Stimulated activated CD4-positive, alpha-beta T cell treated with anti-CD3 and anti-CD28 coated beads, Interleukin-2, amount 100 ng/mL, for 48 hours (primary cell): ENCODE results near the gene FUBP3.

Source experiments
- DNase-seq, 2 donors: peaks; one replicate each; pipeline ENCODE4 v3.0.0-alpha.2; 2020

The FUBP3 gene

DNA sequence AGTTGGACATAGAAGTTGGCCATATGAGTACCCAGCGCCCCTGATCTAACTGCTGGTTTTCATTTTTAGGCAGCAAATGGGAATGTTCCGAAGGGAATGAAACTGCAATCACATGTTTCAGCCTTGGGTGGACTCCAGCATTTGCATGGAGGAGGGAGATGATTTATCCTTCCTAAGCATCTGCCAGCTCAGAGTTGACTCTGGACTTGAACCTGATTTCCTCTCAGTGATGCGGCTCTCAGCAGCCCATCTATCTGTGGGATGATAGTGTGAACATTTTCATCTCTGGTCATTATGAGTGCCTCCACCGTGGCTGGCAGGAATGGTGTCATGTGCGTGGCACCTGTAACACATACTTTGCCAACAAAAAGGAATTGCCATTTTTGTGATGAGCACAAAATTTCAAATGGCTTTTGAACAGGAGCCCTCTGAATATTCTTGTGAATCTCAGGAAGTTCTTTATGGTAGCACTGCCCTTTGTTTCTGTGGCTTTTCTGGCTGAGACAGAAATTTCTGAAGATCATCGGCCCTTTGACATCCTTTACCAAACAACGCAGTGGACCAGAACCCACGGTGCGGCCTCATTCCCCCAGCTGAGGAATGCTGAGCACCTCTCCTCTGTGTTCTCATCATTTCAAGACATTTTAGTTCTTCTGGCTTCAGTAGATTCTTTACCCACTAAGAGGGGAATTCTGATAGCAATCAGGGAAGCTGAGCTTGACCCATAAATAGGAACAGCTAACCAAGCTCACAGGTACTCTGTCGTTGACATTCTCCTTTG is 28.5 kb downstream of the FUBP3 start:
- DNase-seq: no peak

GRCh38 chr9:130608554-130609134 is 29.3 kb downstream of the FUBP3 start:
- DNase-seq: no peak

GRCh38 chr9:130609163-130609562 is 29.8 kb downstream of the FUBP3 start:
- no peak for DNase-seq

- DNase-seq: no peak
Observed at GRCh38 chr9:130610862-130611707, 31.7 kb downstream of the FUBP3 start.

DNA sequence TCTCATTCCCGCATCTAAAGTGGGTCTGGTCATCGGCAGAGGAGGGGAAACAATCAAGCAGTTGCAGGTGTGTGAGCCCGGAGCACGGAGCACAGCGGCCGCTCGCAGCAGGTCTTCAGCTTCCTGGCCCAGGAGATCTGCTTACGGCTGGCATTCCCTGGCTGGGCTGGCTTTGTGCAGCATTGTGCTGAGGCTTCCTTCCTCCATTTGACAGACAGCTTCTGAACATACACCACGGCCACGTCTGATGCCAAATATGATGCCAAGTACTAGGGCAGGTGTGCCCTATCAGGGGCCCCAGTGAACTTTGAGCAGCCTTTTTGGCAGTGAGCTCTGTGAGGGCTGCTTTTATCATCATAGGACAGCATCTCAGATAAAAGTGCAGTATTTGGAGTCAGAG is 37.1 kb downstream of the FUBP3 start:
- no peak for DNase-seq

- DNase-seq: no peak
Observed at GRCh38 chr9:130623466-130623865, 44.1 kb downstream of the FUBP3 start.

- DNase-seq: no peak
Observed at GRCh38 chr9:130624154-130624553, 44.8 kb downstream of the FUBP3 start.

GRCh38 chr9:130626249-130626996 is 47.0 kb downstream of the FUBP3 start:
- DNase-seq: no peak

DNA sequence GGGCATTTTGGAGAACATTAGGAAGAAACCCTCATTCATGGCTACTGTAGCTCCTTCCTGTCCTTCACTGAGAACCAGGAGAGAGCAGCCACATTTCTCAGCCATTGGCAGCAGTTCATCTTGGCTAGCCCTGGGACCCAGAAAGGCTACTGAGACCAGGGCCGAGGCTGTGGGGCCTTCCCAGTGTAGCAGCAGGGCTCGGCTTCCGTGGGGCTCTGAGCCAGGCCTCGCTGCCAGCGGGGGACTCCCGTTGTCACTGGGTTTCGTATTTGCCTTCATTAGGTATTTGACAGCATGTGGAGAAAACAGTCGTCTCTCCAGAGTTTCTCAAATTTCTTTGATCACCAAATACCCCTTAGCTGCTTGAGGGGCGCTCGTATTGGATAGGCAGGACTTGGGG is 47.7 kb downstream of the FUBP3 start:
- DNase-seq: no peak

GRCh38 chr9:130627896-130628792 is 48.8 kb downstream of the FUBP3 start:
- no peak for DNase-seq

DNA sequence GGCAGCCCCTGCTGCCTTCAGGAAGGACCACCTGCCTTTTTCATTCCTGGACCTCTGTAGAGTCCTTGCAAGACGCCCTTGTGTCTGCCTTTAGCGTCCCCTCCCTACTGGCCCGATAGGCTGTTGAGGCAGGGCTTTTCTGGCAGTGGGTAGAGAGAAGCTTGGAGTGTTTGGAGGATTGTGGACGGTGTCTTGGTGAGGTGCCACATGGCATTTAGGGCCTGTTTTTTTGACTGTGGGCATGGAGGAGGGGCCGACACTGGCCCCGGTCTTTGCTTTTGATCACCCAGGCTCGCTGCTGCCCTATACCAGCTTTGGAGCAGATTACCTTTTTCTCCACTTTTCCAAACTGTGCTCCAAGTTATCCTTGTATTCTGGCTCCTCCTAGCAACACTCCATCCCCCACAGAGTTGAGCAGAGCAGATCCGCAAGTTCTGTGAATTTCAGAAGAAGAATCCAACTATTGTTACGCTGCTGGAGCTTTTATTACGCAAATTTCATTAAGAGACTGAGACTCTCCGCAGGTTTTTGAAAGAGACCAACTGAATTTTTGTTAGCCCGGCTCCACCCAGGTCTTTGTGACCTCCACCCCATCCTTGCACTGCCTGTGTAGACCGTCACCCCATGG is 50.2 kb downstream of the FUBP3 start:
- no peak for DNase-seq

DNA sequence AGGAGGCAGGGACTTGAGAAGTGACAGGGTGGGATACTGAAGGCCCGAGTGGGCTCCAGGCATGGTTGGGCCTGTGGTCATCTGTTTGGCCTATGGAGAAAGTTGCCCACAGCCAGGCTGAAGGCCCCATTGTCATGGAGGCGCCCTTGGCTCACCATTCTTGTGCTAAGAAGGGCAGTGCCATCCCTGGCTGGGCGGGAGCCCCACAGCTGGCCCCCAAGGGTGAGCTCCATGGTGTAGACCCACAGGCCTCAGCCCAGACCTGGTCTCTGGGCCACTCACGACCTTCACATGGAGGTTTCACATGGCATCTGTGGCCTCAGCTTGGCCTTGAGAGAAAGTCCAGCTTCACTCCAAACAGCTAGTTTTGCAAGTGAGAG is 50.7 kb downstream of the FUBP3 start:
- no peak for DNase-seq

DNA sequence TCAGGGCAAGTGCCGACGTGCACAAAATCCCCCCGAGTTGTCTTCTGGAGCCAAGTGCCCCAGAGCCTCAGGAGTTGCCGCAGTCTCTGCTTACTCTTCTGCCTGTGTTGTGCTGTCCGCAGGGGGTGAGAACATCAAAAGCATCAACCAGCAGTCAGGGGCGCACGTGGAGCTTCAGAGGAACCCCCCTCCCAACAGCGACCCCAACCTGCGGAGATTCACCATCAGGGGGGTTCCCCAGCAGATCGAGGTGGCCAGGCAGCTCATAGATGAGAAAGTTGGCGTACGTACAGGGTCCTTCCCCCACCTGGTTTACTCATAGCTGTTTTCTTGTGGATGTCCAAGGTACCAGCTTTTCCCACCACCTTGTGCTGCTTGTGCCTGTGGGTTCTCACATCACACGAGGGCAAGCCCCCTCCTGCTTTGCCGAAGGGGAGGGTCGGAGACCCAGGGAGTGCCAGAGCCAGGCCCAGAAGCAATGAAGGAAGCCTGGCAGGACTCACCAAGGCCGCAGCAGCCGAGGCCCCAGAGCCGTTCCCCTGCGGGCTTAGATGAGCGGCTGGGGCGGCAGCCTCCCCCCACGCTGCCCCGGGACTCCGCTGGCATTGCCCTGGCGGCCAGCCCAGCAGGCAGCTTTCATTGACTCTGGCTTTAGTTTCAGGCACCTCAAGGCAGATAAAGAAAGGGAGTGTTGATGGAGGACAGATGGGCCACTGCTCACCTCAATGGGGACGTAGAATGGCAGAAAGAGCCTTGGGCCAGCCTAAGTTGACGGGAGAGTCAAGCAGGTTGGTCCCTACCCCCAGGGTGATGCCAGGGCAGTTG is 51.3 kb downstream of the FUBP3 start:
- no peak for DNase-seq

DNA sequence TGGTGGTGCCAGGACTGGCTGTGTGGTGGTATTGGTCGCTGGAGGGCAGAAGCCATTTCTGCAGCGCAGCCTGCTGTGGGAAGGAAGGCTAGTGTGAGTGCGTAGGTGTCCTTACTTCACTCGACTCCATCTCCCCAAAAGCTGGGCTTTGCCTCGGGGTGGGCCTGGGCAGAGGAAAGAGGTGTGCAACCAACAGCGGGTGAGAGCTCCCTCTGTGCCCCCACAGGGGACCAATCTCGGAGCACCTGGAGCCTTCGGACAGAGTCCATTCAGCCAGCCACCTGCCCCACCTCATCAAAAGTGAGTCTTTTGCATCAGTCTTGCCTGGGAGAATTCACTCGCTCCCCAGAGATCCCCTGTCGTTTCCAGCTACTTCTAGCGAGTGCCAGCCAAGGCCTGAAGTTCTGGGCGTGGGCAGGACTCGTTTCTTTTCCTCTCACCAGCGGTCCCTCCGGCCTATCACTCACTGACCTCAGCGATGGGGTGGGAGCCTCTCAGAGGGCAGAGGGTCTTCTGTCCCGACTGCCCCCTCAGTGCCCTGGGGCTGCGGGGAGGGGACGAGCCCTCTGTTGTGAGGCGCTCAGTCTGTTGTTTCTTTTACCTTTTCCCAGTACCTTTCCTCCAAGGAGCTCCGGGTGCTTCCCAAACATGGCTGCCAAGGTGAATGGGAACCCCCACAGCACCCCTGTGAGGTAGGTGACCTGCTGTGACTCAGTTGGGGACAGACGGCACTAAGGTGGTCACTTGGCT is 52.1 kb downstream of the FUBP3 start:
- no peak for DNase-seq

GRCh38 chr9:130632081-130632710 is 52.8 kb downstream of the FUBP3 start:
- no peak for DNase-seq

DNA sequence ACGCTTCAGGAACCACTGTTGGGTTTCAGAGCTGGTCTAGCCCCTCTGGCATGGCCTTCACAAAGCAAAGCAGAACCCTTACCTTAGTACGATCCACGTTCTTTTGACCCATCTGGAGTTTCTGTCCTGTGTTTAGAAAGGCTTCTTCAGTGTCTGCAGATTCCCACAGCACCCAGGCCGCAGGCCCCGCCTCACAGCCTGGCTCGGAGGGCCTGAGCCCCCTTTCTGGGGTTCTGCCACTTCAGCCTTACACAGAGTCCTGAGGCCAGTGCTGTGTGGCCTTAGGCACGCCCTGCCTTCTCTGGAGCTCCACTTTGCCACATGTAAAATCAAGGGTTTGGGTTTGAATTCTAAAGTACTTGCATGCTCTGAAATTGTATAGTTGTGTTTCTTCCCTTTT is 53.5 kb downstream of the FUBP3 start:
- no peak for DNase-seq

- no peak for DNase-seq
Observed at GRCh38 chr9:130633336-130634190, 54.2 kb downstream of the FUBP3 start.

GRCh38 chr9:130634191-130634768 is 54.9 kb downstream of the FUBP3 start:
- DNase-seq: no peak
